SK-N-SH (cell line): ENCODE results near the gene SP2. TPM values are rescaled to one million over a fixed set of nuclear protein-coding genes. Genes with fewer than 3 reads are reported as not detected.
A peak's percentile ranks its signal among the peaks of the same experiment; 100 is the strongest.

Experiments
- CTCF ChIA-PET: fragments of 300-600, 350-600 bp; formaldehyde crosslinking; extraction: SDS; loops from one replicate; lab custom pipeline; 2021; lab: Yijun Ruan, JAX
- POLR2A ChIA-PET: fragments of 350-600 bp; sonication (Branson Sonifier 250); formaldehyde crosslinking; extraction: SDS; loops from one replicate; lab custom pipeline; 2020; ENCODE audit warnings: antibody characterized with exemption, inconsistent platforms; lab: Yijun Ruan, JAX
- DNase-seq: peaks from one replicate; pipeline ENCODE4 v3.0.0; 2012
- H2AFZ ChIP-seq: fragments of 200-600 bp; sonication (generic); 2 replicates; pipeline ENCODE4 v1.8.1; 2016; ENCODE audit warnings: antibody characterized with exemption, mild to moderate bottlenecking, low read depth
- H3F3A ChIP-seq: fragments of 200-600 bp; sonication (generic); replicated peaks from 2 replicates; pipeline ENCODE3; 2016; ENCODE audit warnings: antibody characterized with exemption, mild to moderate bottlenecking; ENCODE audit not compliant: insufficient read depth
- H3K27ac ChIP-seq, 2 experiments: fragments of 200-500 bp in 1 of 2; fragments of 200-600 bp in 1 of 2; sonication (Bioruptor generic) in 1 of 2; sonication (generic), shearing (Covaris generic) in 1 of 2; 2 replicates each; pipeline versions ENCODE4 v1.5.1 to v1.6.1; 2014 to 2016; ENCODE audit warnings: low read depth in 2 of 2, inconsistent platforms in 1 of 2, low read length in 1 of 2, mild to moderate bottlenecking in 1 of 2, mixed read lengths in 1 of 2
- H3K27me3 ChIP-seq: fragments of 200-600 bp; sonication (generic), shearing (Covaris generic); 2 replicates; pipeline ENCODE4 v1.6.1; 2016; ENCODE audit warnings: mixed run types; ENCODE audit not compliant: insufficient read depth
- H3K36me3 ChIP-seq, 2 experiments: fragments of 200-500 bp in 1 of 2; fragments of 200-600 bp in 1 of 2; sonication (Bioruptor generic) in 1 of 2; sonication (generic) in 1 of 2; replicated peaks in 1 of 2; 2 replicates each; pipeline versions ENCODE3 to v1.5.1; 2014 to 2016; ENCODE audit warnings: low read length in 1 of 2, mild to moderate bottlenecking in 1 of 2; ENCODE audit not compliant: insufficient read depth in 2 of 2, control insufficient read depth in 1 of 2
- H3K4me1 ChIP-seq, 2 experiments: fragments of 200-500 bp in 1 of 2; fragments of 200-600 bp in 1 of 2; sonication (Bioruptor generic) in 1 of 2; sonication (generic), shearing (Covaris generic) in 1 of 2; 2 replicates each; pipeline versions ENCODE4 v1.5.1 to v1.6.1; 2014 to 2016; ENCODE audit warnings: low read depth in 1 of 2, low read length in 1 of 2, mixed run types in 1 of 2; ENCODE audit not compliant: insufficient read depth in 2 of 2, control insufficient read depth in 1 of 2
- H3K4me2 ChIP-seq: fragments of 200-600 bp; sonication (generic), shearing (Covaris generic); 2 replicates; pipeline ENCODE4 v1.6.1; 2017; ENCODE audit warnings: mixed run types
- H3K4me3 ChIP-seq, 2 experiments: fragments of 200-500 bp in 1 of 2; fragments of 200-600 bp in 1 of 2; sonication (Bioruptor generic) in 1 of 2; sonication (generic), shearing (Covaris generic) in 1 of 2; 2 replicates each; pipeline versions ENCODE4 v1.5.1 to v1.8.1; 2014 to 2016; ENCODE audit warnings: low read depth in 2 of 2, inconsistent platforms in 1 of 2, low read length in 1 of 2, mild to moderate bottlenecking in 1 of 2, mixed read lengths in 1 of 2, moderate library complexity in 1 of 2
- H3K79me2 ChIP-seq: fragments of 200-600 bp; sonication (generic); 2 replicates; pipeline ENCODE4 v1.8.1; 2017; ENCODE audit warnings: mild to moderate bottlenecking; ENCODE audit not compliant: insufficient read depth
- H3K9ac ChIP-seq: fragments of 200-600 bp; sonication (generic); 2 replicates; pipeline ENCODE4 v1.6.1; 2017; ENCODE audit warnings: mixed run types
- H3K9me2 ChIP-seq: fragments of 200-600 bp; sonication (generic); 2 replicates; pipeline ENCODE4 v1.6.1; 2017; ENCODE audit warnings: mixed run types
- H3K9me3 ChIP-seq: fragments of 200-600 bp; sonication (generic); 2 replicates; pipeline ENCODE4 v1.6.1; 2017; ENCODE audit warnings: mixed run types, mild to moderate bottlenecking, moderate library complexity
- H4K20me1 ChIP-seq: fragments of 200-600 bp; sonication (generic); 2 replicates; pipeline ENCODE4 v1.6.1; 2017; ENCODE audit warnings: mild to moderate bottlenecking, mixed run types; ENCODE audit not compliant: insufficient read depth
- CHD2 ChIP-seq: fragments of 150-350 bp; IDR thresholded peaks from 2 replicates; pipeline ENCODE4 v1.6.1; 2018; ENCODE audit warnings: low read length; ENCODE audit not compliant: partially characterized antibody
- ELF1 ChIP-seq: IDR thresholded peaks from 2 replicates; pipeline ENCODE4 v1.4.0; 2012
- EP300 ChIP-seq, 2 experiments: IDR thresholded peaks; 2 replicates each; pipeline versions ENCODE4 v1.4.0 to v1.6.1; 2012; ENCODE audit warnings: borderline replicate concordance in 1 of 2, low read depth in 1 of 2, low read length in 1 of 2
- FOXJ3 ChIP-seq: sonication (generic); formaldehyde crosslinking; IDR thresholded peaks from 2 replicates; pipeline ENCODE4 v1.5.1; 2020; ENCODE audit warnings: mild to moderate bottlenecking, missing genetic modification reagents
- GABPA ChIP-seq: IDR thresholded peaks from 2 replicates; pipeline ENCODE4 v1.4.0; 2012; ENCODE audit warnings: low read depth, mild to moderate bottlenecking
- IRF3 ChIP-seq: fragments of 150-350 bp; IDR thresholded peaks from 2 replicates; pipeline ENCODE4 v1.6.1; 2016; ENCODE audit warnings: mild to moderate bottlenecking, low read depth, low read length
- MAX ChIP-seq: IDR thresholded peaks from 2 replicates; pipeline ENCODE4 v1.4.0; 2012; ENCODE audit warnings: low read depth
- NRF1 ChIP-seq: IDR thresholded peaks from 2 replicates; pipeline ENCODE4 v1.6.1; 2012; ENCODE audit warnings: low read depth, mild to moderate bottlenecking, low read length
- PBX3 ChIP-seq: IDR thresholded peaks from 2 replicates; pipeline ENCODE4; 2012
- POLR2AphosphoS5 ChIP-seq: IDR thresholded peaks from 2 replicates; pipeline ENCODE4 v1.6.1; 2012; ENCODE audit warnings: low read depth, low read length
- RAD21 ChIP-seq: IDR thresholded peaks from 2 replicates; pipeline ENCODE4 v1.6.1; 2012; ENCODE audit warnings: mild to moderate bottlenecking, low read length
- RCOR1 ChIP-seq: fragments of 150-350 bp; IDR thresholded peaks from 2 replicates; pipeline ENCODE4 v1.6.1; 2017; ENCODE audit warnings: antibody characterized with exemption, low read length
- RFX5 ChIP-seq: IDR thresholded peaks from 2 replicates; pipeline ENCODE4 v1.6.1; 2012; ENCODE audit warnings: mild to moderate bottlenecking, improper control_type of control experiment, low read length
- SIN3A ChIP-seq: IDR thresholded peaks from 2 replicates; pipeline ENCODE4 v1.6.1; 2012; ENCODE audit warnings: low read depth, mild to moderate bottlenecking, low read length, moderate library complexity, borderline replicate concordance
- TAF1 ChIP-seq: IDR thresholded peaks from 2 replicates; pipeline ENCODE4 v1.6.1; 2012; ENCODE audit warnings: low read depth, mild to moderate bottlenecking, low read length, moderate library complexity, borderline replicate concordance
- TCF12 ChIP-seq: IDR thresholded peaks from 2 replicates; pipeline ENCODE4 v1.4.0; 2012
- ZBTB33 ChIP-seq: IDR thresholded peaks from 2 replicates; pipeline ENCODE4 v1.4.0; 2012; ENCODE audit warnings: low read depth, borderline replicate concordance
- WGBS: methylation state at CpG from one replicate; pipeline ENCODE4 v1.1.6; 2017; ENCODE audit warnings: low lambda C conversion rate; 5-methylcytosine and 5-hydroxymethylcytosine counted together
- polyA plus RNA-seq, 3 experiments: library from polyadenylated mRNA; depleted of rRNA; stranded (reverse); fragments of >200 nt; gene quantifications; 2 replicates each; pipeline ENCODE4 v1.2.3, GENCODE V29; 2012

SP2 gene
- polyA plus RNA-seq (2012; rRNA removed): 8.8 and 16.7 TPM in 2 replicates
- polyA plus RNA-seq (2012; cell fraction: cytosol; rRNA removed): 9.3 and 14.3 TPM in 2 replicates
- 28.1 and 28.5 TPM in 2 replicates for polyA plus RNA-seq (2012; cell fraction: nucleus; rRNA removed)

DNA sequence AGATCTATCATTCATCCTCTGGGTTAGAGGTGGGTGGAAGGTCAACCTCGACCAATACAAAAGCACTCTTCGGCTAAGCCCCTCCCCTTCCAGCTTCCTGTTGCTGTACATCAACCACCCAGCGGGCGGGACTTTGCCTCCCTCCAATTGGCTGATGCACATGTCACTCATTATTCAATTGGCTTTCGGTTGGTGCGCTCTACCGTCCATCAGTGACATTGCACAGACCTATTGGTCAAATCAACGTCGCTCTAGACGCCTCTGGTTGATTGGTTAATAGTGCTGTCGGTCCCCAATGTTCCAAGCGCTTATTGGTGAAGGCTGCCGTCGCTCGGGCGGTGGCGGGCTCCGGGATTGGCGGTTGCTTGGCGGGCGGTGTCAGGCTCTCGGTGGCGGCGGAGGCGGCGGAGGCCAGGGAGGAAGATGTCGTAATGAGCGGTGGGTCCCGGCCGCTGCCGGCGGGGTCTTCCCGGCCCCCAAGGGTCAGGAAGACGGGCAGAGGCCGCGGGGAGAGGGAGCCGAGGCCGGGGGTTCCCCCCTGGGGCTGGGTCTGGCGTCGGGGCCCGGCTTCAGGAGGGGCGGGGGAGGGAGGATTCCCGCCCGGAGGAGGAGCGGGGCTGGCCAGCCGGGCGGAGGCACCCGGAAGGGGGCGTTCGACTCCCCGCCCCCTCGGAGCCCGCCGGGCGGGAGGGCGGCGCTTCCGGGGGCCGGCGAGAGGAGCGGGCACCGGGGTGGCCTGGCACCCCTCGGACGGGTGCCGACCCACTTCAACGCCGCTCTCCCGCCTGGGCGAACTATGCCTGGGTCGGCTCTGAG is at the start of gene SP2:
SP2 (plus strand) TSS at position 381 of the 816 bp plus-strand sequence; CDS start at position 432, 51 bp downstream.
- no peaks in the 10 kb centered on the region for H3K27me3 ChIP-seq
- no peaks in the 10 kb centered on the region for H3K9me2 ChIP-seq
- peak within 1 kb of the TSS; percentile 90 for H3K9ac ChIP-seq
- peaks cover 11 to 14% of the 10 kb centered on the region in 2 experiments for H3K36me3 ChIP-seq
- H3K27ac ChIP-seq: peak within 1 kb of the TSS; percentile 88 to 94
- no peaks in the 10 kb centered on the region for H4K20me1 ChIP-seq
- peak; percentile 99 for DNase-seq
- no peaks in the 10 kb centered on the region for H3K9me3 ChIP-seq
- peaks cover 4 to 19% of the 10 kb centered on the region in 2 experiments; a peak in 3 of 4 replicates for H3K4me1 ChIP-seq
- POLR2A ChIA-PET: interaction anchor here (0.6 to 1.7 kb wide), 21 partner anchors 9 to 152 kb away, joined by 3 to 21 read pairs (median 4); partner anchors contain the start of genes CDK5RAP3, LRRC46, MRPL10 and NFE2L1
- peak within 1 kb of the TSS; percentile 90 for H2AFZ ChIP-seq
- peaks cover 3% of the 10 kb centered on the region for H3F3A ChIP-seq
- H3K4me3 ChIP-seq: peak within 1 kb of the TSS; percentile 94
- CTCF ChIA-PET: interaction anchor here (0.6 to 19.9 kb wide), 14 partner anchors 11 to 285 kb away, joined by 3 to 1447 read pairs (median 4); partner anchors contain the start of genes CDK5RAP3, SCRN2 and SP6
- WGBS: under 1% methylated on average over 54 of the region's 70 CpGs
- H3K79me2 ChIP-seq: peaks cover 48% of the 10 kb centered on the region
- TF ChIP-seq MAX (no peak), RFX5 (peak; percentile 62; the same call in 1 of the 2 replicates), PBX3 (peak; percentile 99), ELF1 (peak; percentile 96), TCF12 (peak; percentile 3; the same call in 1 of the 2 replicates), FOXJ3 (CRISPR knock-in tag) (no peak), IRF3 (peak; percentile 100), RAD21 (no peak), SIN3A (peak; percentile 74; the same call in 1 of the 2 replicates), EP300 (IDR thresholded peaks at IDR 0.05; ENCODE audit: borderline replicate concordance in 1 of 2, low read depth in 1 of 2, low read length in 1 of 2) (no peak; a peak in 1 of 4 replicates), RCOR1 (peak; percentile 73), CHD2 (peak; percentile 98), TAF1 (peak; percentile 66), GABPA (peak; percentile 93), NRF1 (no peak), ZBTB33 (peak; percentile 98), POLR2AphosphoS5 (peak; percentile 91)
- H3K4me2 ChIP-seq: peak within 1 kb of the TSS; percentile 95
